ENCODE measurements around the gene RASL10A.
A peak's percentile ranks its signal among the peaks of the same experiment; 100 is the strongest.

DNA sequence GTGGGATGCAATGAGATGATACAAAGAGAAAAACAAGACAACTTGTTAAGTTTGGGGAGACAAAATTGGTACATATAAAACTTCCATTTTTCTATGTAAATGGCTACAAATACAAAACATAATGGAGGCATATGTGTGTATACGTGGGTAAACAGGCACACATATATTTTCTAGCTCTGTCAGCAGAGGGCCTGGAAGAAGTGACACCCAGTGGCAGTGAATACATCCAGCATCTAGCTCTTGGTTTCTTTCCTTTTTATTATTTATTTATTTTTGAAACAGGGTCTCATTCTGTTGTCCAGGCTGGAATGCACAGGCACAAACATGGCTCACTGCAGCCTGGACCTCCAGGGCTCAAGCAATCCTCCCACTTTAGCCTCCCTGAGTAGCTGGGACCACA is 5.0 kb upstream of the RASL10A start:
- peak in 1 of 6 experiments; percentile 7 for TF ChIP-seq CTCF (IDR thresholded peaks at IDR 0.05)
- no peak for TF ChIP-seq POLR2A (IDR thresholded peaks at IDR 0.05)

Measured in Peyer's patch (tissue), 4 donors.